IMR-90 (cell line): Measurements from ENCODE around the gene CD6. TPM values are rescaled to one million over a fixed set of nuclear protein-coding genes. Genes with fewer than 3 reads are reported as not detected.

Source experiments
- ATAC-seq: fragments of 200-7000 bp; cut with Tn5 transposase; 2 replicates; pipeline ENCODE4 v1.9.1; 2020; ENCODE audit warnings: low read depth, mild to moderate bottlenecking, moderate library complexity
- BruUV-seq: library from RNA; stranded (reverse); fragments of 400-500 nt; replicated peaks from 2 replicates; lab custom pipeline; 2021; lab: Mats Ljungman, UMichigan
- CTCF ChIA-PET: fragments of 300-600 bp; formaldehyde crosslinking; extraction: SDS; loops from one replicate; lab custom pipeline; 2021; ENCODE audit warnings: antibody characterized with exemption; lab: Yijun Ruan, JAX
- POLR2A ChIA-PET: fragments of 300-600 bp; sonication (Branson Sonifier 250); formaldehyde crosslinking; loops from one replicate; lab custom pipeline; 2022; ENCODE audit warnings: antibody characterized with exemption; ENCODE audit not compliant: unreplicated experiment; lab: Charles Lee
- DNase-seq: peaks from one replicate; pipeline ENCODE4 v3.0.0; 2013
- H2AFZ ChIP-seq: replicated peaks from 2 replicates; pipeline ENCODE3; 2013; ENCODE audit warnings: low read length, mild to moderate bottlenecking; ENCODE audit not compliant: poor library complexity
- H2AK5ac ChIP-seq: 2 replicates; pipeline ENCODE4 v1.6.1; 2013; ENCODE audit warnings: low read depth, low read length, inconsistent platforms
- H2AK9ac ChIP-seq: replicated peaks from 2 replicates; pipeline ENCODE3; 2013; ENCODE audit warnings: mild to moderate bottlenecking, low read depth, low read length, moderate library complexity; ENCODE audit not compliant: poor library complexity
- H2BK120ac ChIP-seq: 2 replicates; pipeline ENCODE4 v1.6.1; 2013; ENCODE audit warnings: low read depth, low read length, inconsistent platforms
- H2BK15ac ChIP-seq: 3 replicates; pipeline ENCODE4 v1.6.1; 2013; ENCODE audit warnings: low read depth, low read length, inconsistent platforms
- H2BK20ac ChIP-seq: 2 replicates; pipeline ENCODE4 v1.6.1; 2013; ENCODE audit warnings: low read depth, mild to moderate bottlenecking, inconsistent platforms, low read length, moderate library complexity
- H2BK5ac ChIP-seq: 2 replicates; pipeline ENCODE4 v1.6.1; 2013; ENCODE audit warnings: mild to moderate bottlenecking, low read depth, low read length, inconsistent platforms; ENCODE audit not compliant: poor library complexity, severe bottlenecking
- H3K14ac ChIP-seq: replicated peaks from 2 replicates; pipeline ENCODE4 v1.6.1; 2013; ENCODE audit warnings: low read depth, low read length, inconsistent platforms
- H3K18ac ChIP-seq: 2 replicates; pipeline ENCODE4 v1.6.1; 2013; ENCODE audit warnings: low read depth, low read length, control low read depth
- H3K23ac ChIP-seq: 2 replicates; pipeline ENCODE4 v1.6.1; 2013; ENCODE audit warnings: low read depth, low read length, inconsistent platforms
- H3K27ac ChIP-seq: 2 replicates; pipeline ENCODE4 v1.5.1; 2013; ENCODE audit warnings: mild to moderate bottlenecking, control low read depth, low read length; ENCODE audit not compliant: insufficient read depth
- H3K27me3 ChIP-seq: 2 replicates; pipeline ENCODE4 v1.6.1; 2013; ENCODE audit warnings: low read length; ENCODE audit not compliant: control insufficient read depth, insufficient read depth
- H3K36me3 ChIP-seq: 2 replicates; pipeline ENCODE4 v1.6.1; 2013; ENCODE audit warnings: low read length, mixed read lengths; ENCODE audit not compliant: control insufficient read depth, insufficient read depth
- H3K4ac ChIP-seq: 2 replicates; pipeline ENCODE4 v1.6.1; 2013; ENCODE audit warnings: low read depth, low read length, inconsistent platforms
- H3K4me1 ChIP-seq: 2 replicates; pipeline ENCODE4 v1.6.1; 2013; ENCODE audit warnings: low read length, mixed read lengths; ENCODE audit not compliant: control insufficient read depth, insufficient read depth
- H3K4me2 ChIP-seq: 2 replicates; pipeline ENCODE4 v1.6.1; 2013; ENCODE audit warnings: low read depth, mild to moderate bottlenecking, control low read depth, low read length, moderate library complexity
- H3K4me3 ChIP-seq: 2 replicates; pipeline ENCODE4 v1.5.1; 2013; ENCODE audit warnings: low read depth, mild to moderate bottlenecking, control low read depth, low read length, moderate library complexity; ENCODE audit not compliant: insufficient read depth
- H3K56ac ChIP-seq: 2 replicates; pipeline ENCODE4 v1.6.1; 2013; ENCODE audit warnings: low read length, inconsistent platforms; ENCODE audit not compliant: insufficient read depth; ENCODE audit errors: extremely low read depth
- H3K79me1 ChIP-seq, 2 experiments: 2 replicates each; pipeline ENCODE4 v1.6.1; 2013; ENCODE audit warnings: low read length in 2 of 2, inconsistent platforms in 1 of 2, low read depth in 1 of 2
- H3K9ac ChIP-seq: 2 replicates; pipeline ENCODE4 v1.6.1; 2013; ENCODE audit warnings: low read depth, low read length, control low read depth
- H3K9me1 ChIP-seq: 2 replicates; pipeline ENCODE4 v1.6.1; 2013; ENCODE audit warnings: low read length, inconsistent platforms; ENCODE audit not compliant: insufficient read depth
- H3K9me3 ChIP-seq: 2 replicates; pipeline ENCODE4 v1.6.1; 2013; ENCODE audit warnings: low read length; ENCODE audit not compliant: control insufficient read depth, insufficient read depth
- H4K20me1 ChIP-seq: 2 replicates; pipeline ENCODE4 v1.6.1; 2013; ENCODE audit warnings: low read length, inconsistent platforms; ENCODE audit not compliant: insufficient read depth
- H4K5ac ChIP-seq: 2 replicates; pipeline ENCODE4 v1.6.1; 2013; ENCODE audit warnings: mild to moderate bottlenecking, low read depth, low read length, control low read depth
- H4K8ac ChIP-seq, 2 experiments: 2 replicates each; pipeline ENCODE4 v1.6.1; 2013; ENCODE audit warnings: low read depth in 2 of 2, low read length in 2 of 2, control low read depth in 1 of 2, inconsistent platforms in 1 of 2
- H4K91ac ChIP-seq: 2 replicates; pipeline ENCODE4 v1.6.1; 2013; ENCODE audit warnings: low read depth, low read length, inconsistent platforms; ENCODE audit not compliant: insufficient read depth
- CHD1 ChIP-seq: IDR thresholded peaks from 2 replicates; pipeline ENCODE4 v1.6.1; 2012; ENCODE audit warnings: low read depth, low read length, improper control_type of control experiment
- MXI1 ChIP-seq: IDR thresholded peaks from 2 replicates; pipeline ENCODE4 v1.6.1; 2012; ENCODE audit warnings: low read depth, mild to moderate bottlenecking, low read length, moderate library complexity, borderline replicate concordance
- NFE2L2 ChIP-seq: fragments of 150-350 bp; IDR thresholded peaks from 2 replicates; pipeline ENCODE4 v1.6.1; 2016; ENCODE audit warnings: low read depth, mild to moderate bottlenecking, low read length
- WGBS, 2 experiments: methylation state at CpG; one replicate each; pipeline versions ENCODE4 v1.1.5 to v1.1.7; 2013; ENCODE audit warnings: missing lambda C conversion rate in 2 of 2; ENCODE audit not compliant: insufficient read length in 1 of 2; ENCODE audit errors: extremely low coverage in 2 of 2; 5-methylcytosine and 5-hydroxymethylcytosine counted together
- dilution Hi-C: fragments of 300-500 bp; cut with HindIII; formaldehyde crosslinking; loops from one replicate; pipeline ENCODE4 v1.14.3; 2018; ENCODE audit warnings: low sequenced_read_pairs; ENCODE audit not compliant: unreplicated experiment
- in situ Hi-C: fragments of 300-500 bp; cut with MboI; formaldehyde crosslinking; loops from 3 replicates; pipeline ENCODE4 v1.14.3; 2019; ENCODE audit warnings: low sequenced_read_pairs, inconsistent platforms, mixed read lengths
- intact Hi-C: fragments of 100-400 bp; cut with micrococcal nuclease; formaldehyde crosslinking; loops from 2 replicates; pipeline ENCODE4 v1.10.0; 2022
- polyA plus RNA-seq, 3 experiments: library from polyadenylated mRNA; depleted of rRNA; stranded (reverse); fragments of >200 nt; gene quantifications; 2 replicates each; pipeline ENCODE4 v1.2.3, GENCODE V29; 2012; ENCODE audit warnings: low replicate concordance in 1 of 3
- total RNA-seq: library from RNA; depleted of rRNA; stranded (reverse); fragments of >200 nt; gene quantifications from 2 replicates; pipeline ENCODE4 v1.2.3, GENCODE V29; 2012

Gene CD6
- total and polyA plus RNA-seq, 2 of the 4 experiments (the other 2 are of a cell fraction) = not detected

DNA sequence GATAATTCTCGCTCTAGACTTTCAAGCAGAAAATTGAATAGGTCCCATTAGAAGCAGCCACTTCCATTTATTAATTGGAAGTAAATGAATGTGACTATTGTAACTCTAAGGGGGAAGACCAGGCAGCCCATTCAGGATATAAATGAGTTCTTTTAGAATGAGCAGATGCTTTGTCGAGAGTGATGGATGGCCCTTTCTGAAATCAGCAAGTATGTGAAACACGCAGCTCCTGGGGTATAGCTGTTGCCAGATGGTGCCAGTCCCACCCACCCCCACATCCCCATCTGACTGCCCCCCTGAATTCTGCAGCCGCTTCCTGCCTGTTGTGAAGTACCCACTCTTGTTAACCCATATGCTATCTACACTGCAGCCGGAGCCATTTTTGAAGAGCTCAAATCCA is 23.2 kb upstream of the CD6 start:
- H3K14ac ChIP-seq = no peak overlapping the region
- H3K18ac ChIP-seq = no peak overlapping the region
- H2AFZ ChIP-seq = no peak overlapping the region
- no peak overlapping the region for H3K4me2 ChIP-seq
- dilution Hi-C loops (no loop called here), intact Hi-C loops (no loop called here), in situ Hi-C loops (no loop called here)
- H2BK120ac ChIP-seq = no peak overlapping the region
- no peak overlapping the region for H3K4me3 ChIP-seq
- 0 out of 2 replicates have a peak, but pooled peaks cover 4% of the 10 kb centered on the region for H3K9me1 ChIP-seq
- H3K4me1 ChIP-seq = peaks cover 13% of the 10 kb centered on the region
- DNase-seq (no peak), ATAC-seq (no peak)
- H3K9me3 ChIP-seq = no peaks in the 10 kb centered on the region
- no peak overlapping the region for H2BK20ac ChIP-seq
- no peak overlapping the region for H4K5ac ChIP-seq
- no peaks in the 10 kb centered on the region; a peak in 1 of 4 replicates for H3K79me1 ChIP-seq
- ChIA-PET POLR2A (no interaction called here), CTCF (no interaction called here)
- H2BK5ac ChIP-seq = no peak overlapping the region
- no peak overlapping the region for H4K91ac ChIP-seq
- H3K23ac ChIP-seq = no peak overlapping the region
- H3K36me3 ChIP-seq = peaks cover 5% of the 10 kb centered on the region
- no peaks in the 10 kb centered on the region for H4K20me1 ChIP-seq
- H2AK5ac ChIP-seq = no peak overlapping the region
- BruUV-seq = no TSS peak
- no peak overlapping the region for H4K8ac ChIP-seq
- no peak overlapping the region for H3K56ac ChIP-seq
- no peak overlapping the region for H3K4ac ChIP-seq
- no peak for TF ChIP-seq NFE2L2
- TF ChIP-seq MXI1 = no peak
- TF ChIP-seq CHD1 = no peak
- no peaks in the 10 kb centered on the region for H3K27me3 ChIP-seq
- no peak overlapping the region for H2AK9ac ChIP-seq
- H2BK15ac ChIP-seq = no peak overlapping the region
- no peak overlapping the region for H3K9ac ChIP-seq
- no peak overlapping the region for H3K27ac ChIP-seq
- WGBS, 2 experiments = 100% methylated on average over 1 of the region's 5 CpGs; no CpG with 5 or more reads in 1 of the 2 experiments
